Measurements from ENCODE around the gene IL1RAP.

IL1RAP gene

GRCh38 chr3:190499122-190499521 is 14.8 kb upstream of the IL1RAP start:
- H3K9me3 ChIP-seq (ENCODE audit: insufficient read depth, low read depth, low read length): no peaks in the 10 kb centered on the region
- no peaks in the 10 kb centered on the region for H3K9me2 ChIP-seq (replicated peaks; ENCODE audit: low read depth, low read length)
- no peaks in the 10 kb centered on the region for H4K20me1 ChIP-seq (ENCODE audit: insufficient read depth, low read length, poor library complexity, severe bottlenecking)
- H3F3A ChIP-seq (ENCODE audit: low read depth): no peaks in the 10 kb centered on the region
- peaks cover 63% of the 10 kb centered on the region for H3K27me3 ChIP-seq (ENCODE audit: insufficient read depth, low read length, poor library complexity, severe bottlenecking)
- H2AFZ ChIP-seq (ENCODE audit: low read length): no peak overlapping the region
- no peak overlapping the region for H3K9ac ChIP-seq (ENCODE audit: low read depth, low read length, poor library complexity, severe bottlenecking)
- no peak overlapping the region for H3K4me2 ChIP-seq (ENCODE audit: low read depth, low read length, poor library complexity, severe bottlenecking)
- H3K4me1 ChIP-seq (ENCODE audit: insufficient read depth, low read length, poor library complexity, severe bottlenecking): no peaks in the 10 kb centered on the region
- no peak overlapping the region for H3K4me3 ChIP-seq (ENCODE audit: low read length, poor library complexity, severe bottlenecking)
- H3K36me3 ChIP-seq (ENCODE audit: insufficient read depth, low read length): no peaks in the 10 kb centered on the region
- H3K79me2 ChIP-seq (ENCODE audit: insufficient read depth, low read length): no peaks in the 10 kb centered on the region
- TF ChIP-seq CTCF (conservative IDR thresholded peaks at IDR 0.05; ENCODE audit: low read length): no peak
- no peak for TF ChIP-seq EZH2phosphoT487 (IDR thresholded peaks at IDR 0.05; ENCODE audit: borderline replicate concordance)

- Histone ChIP-seq H2AFZ (ENCODE audit: low read length) (no peak overlapping the region), H3K9me2 (replicated peaks; ENCODE audit: low read depth, low read length) (no peaks in the 10 kb centered on the region), H3K9ac (ENCODE audit: low read depth, low read length, poor library complexity, severe bottlenecking) (no peak overlapping the region), H3K36me3 (ENCODE audit: insufficient read depth, low read length) (no peaks in the 10 kb centered on the region), H3F3A (ENCODE audit: low read depth) (no peaks in the 10 kb centered on the region), H3K4me2 (ENCODE audit: low read depth, low read length, poor library complexity, severe bottlenecking) (no peak overlapping the region), H3K27me3 (ENCODE audit: insufficient read depth, low read length, poor library complexity, severe bottlenecking) (peaks cover 28% of the 10 kb centered on the region), H3K79me2 (ENCODE audit: insufficient read depth, low read length) (no peaks in the 10 kb centered on the region), H3K4me3 (ENCODE audit: low read length, poor library complexity, severe bottlenecking) (no peak overlapping the region), H3K4me1 (ENCODE audit: insufficient read depth, low read length, poor library complexity, severe bottlenecking) (no peaks in the 10 kb centered on the region), H3K9me3 (ENCODE audit: insufficient read depth, low read depth, low read length) (no peaks in the 10 kb centered on the region), H4K20me1 (ENCODE audit: insufficient read depth, low read length, poor library complexity, severe bottlenecking) (no peaks in the 10 kb centered on the region)
- TF ChIP-seq CTCF (conservative IDR thresholded peaks at IDR 0.05; ENCODE audit: low read length): no peak
- no peak for TF ChIP-seq EZH2phosphoT487 (IDR thresholded peaks at IDR 0.05; ENCODE audit: borderline replicate concordance)
Measured at GRCh38 chr3:190502946-190503345, 10.9 kb upstream of the IL1RAP start.

GRCh38 chr3:190504354-190505125 is 9.3 kb upstream of the IL1RAP start:
- H3F3A ChIP-seq (ENCODE audit: low read depth): no peaks in the 10 kb centered on the region
- no peak overlapping the region for H3K4me3 ChIP-seq (ENCODE audit: low read length, poor library complexity, severe bottlenecking)
- H3K9ac ChIP-seq (ENCODE audit: low read depth, low read length, poor library complexity, severe bottlenecking): no peak overlapping the region
- no peaks in the 10 kb centered on the region for H3K4me1 ChIP-seq (ENCODE audit: insufficient read depth, low read length, poor library complexity, severe bottlenecking)
- no peak overlapping the region for H2AFZ ChIP-seq (ENCODE audit: low read length)
- peaks cover 13% of the 10 kb centered on the region for H3K27me3 ChIP-seq (ENCODE audit: insufficient read depth, low read length, poor library complexity, severe bottlenecking)
- no peaks in the 10 kb centered on the region for H4K20me1 ChIP-seq (ENCODE audit: insufficient read depth, low read length, poor library complexity, severe bottlenecking)
- H3K4me2 ChIP-seq (ENCODE audit: low read depth, low read length, poor library complexity, severe bottlenecking): no peak overlapping the region
- no peaks in the 10 kb centered on the region for H3K79me2 ChIP-seq (ENCODE audit: insufficient read depth, low read length)
- H3K9me2 ChIP-seq (replicated peaks; ENCODE audit: low read depth, low read length): no peaks in the 10 kb centered on the region
- no peaks in the 10 kb centered on the region for H3K9me3 ChIP-seq (ENCODE audit: insufficient read depth, low read depth, low read length)
- no peaks in the 10 kb centered on the region for H3K36me3 ChIP-seq (ENCODE audit: insufficient read depth, low read length)
- TF ChIP-seq EZH2phosphoT487 (IDR thresholded peaks at IDR 0.05; ENCODE audit: borderline replicate concordance): no peak
- TF ChIP-seq CTCF (conservative IDR thresholded peaks at IDR 0.05; ENCODE audit: low read length): peak; percentile 44
